Lower leg skin (tissue), 4 donors: ENCODE data around the gene TLK1. TPM values are rescaled to one million over a fixed set of nuclear protein-coding genes. Genes with fewer than 3 reads are reported as not detected.

ENCODE experiments used
- DNase-seq, 2 donors: peaks; one replicate each; pipeline ENCODE4 v3.0.0-alpha.2; 2019; ENCODE audit warnings: low spot score in 2 of 2
- H3K4me3 ChIP-seq: fragments of 200-600 bp; sonication (generic); 2 replicates; pipeline ENCODE4 v1.5.1; 2017; ENCODE audit warnings: mild to moderate bottlenecking, low read depth; ENCODE audit not compliant: poor library complexity, severe bottlenecking
- POLR2A ChIP-seq, 2 donors: fragments of 450-650 bp; IDR thresholded peaks; one replicate each; pipeline ENCODE4 v1.6.1; 2016 to 2017; ENCODE audit warnings: antibody characterized with exemption in 2 of 2, mild to moderate bottlenecking in 1 of 2, moderate library complexity in 1 of 2
- WGBS, 2 donors: methylation state at CpG; one replicate each; pipeline ENCODE4 v1.1.5; 2018; 5-methylcytosine and 5-hydroxymethylcytosine counted together
- intact Hi-C: fragments of 100-400 bp; cut with DNase I; formaldehyde crosslinking; loops from one replicate; pipeline ENCODE4 v1.15.0; 2023; ENCODE audit warnings: low total_unique reads
- total RNA-seq, 4 donors: library from RNA; depleted of rRNA; stranded (reverse); fragments of >200 nt; gene quantifications; one replicate each; pipeline ENCODE4 v1.1.0, GENCODE V29; 2016
- TF ChIP-seq, protein P1 (sequence below), 3 donors: fragments of 450-650 bp; IDR thresholded peaks; one replicate each; pipeline ENCODE4 v1.5.1; 2016; ENCODE audit warnings: antibody characterized with exemption in 3 of 3, mild to moderate bottlenecking in 3 of 3, moderate library complexity in 2 of 3

The TLK1 gene
- total RNA-seq, 4 donors from 2014 or later, result 22.9 to 68.3 (median 26.2) TPM

DNA sequence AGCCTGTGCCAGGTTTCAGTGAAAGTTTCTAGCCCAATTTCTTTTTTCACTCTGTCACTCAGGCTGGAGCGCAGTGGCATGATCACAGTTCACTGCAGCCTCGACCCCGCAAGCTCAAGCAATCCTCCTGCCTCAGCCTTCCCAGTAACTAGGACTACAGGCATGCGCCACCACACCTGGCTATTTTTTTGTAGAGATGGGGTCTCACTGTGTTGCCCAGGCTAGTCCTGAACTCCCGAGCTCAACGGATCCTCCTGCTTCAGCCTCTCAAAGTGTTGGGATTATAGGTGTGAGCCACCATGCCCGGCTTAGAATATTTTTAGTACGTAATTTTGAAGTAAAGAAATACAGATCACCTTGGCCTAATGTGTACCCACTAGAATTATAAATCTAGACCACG is 144.6 kb downstream of the TLK1 start:
- no peak for DNase-seq
- H3K4me3 ChIP-seq, result no peak overlapping the region
- intact Hi-C loops, result no loop called here
- 92 to 98% methylated on average over 9 of the region's 9 CpGs for WGBS, 2 donors
- TF ChIP-seq POLR2A (IDR thresholded peaks at IDR 0.05), result no peak
- TF ChIP-seq, protein P1, sequence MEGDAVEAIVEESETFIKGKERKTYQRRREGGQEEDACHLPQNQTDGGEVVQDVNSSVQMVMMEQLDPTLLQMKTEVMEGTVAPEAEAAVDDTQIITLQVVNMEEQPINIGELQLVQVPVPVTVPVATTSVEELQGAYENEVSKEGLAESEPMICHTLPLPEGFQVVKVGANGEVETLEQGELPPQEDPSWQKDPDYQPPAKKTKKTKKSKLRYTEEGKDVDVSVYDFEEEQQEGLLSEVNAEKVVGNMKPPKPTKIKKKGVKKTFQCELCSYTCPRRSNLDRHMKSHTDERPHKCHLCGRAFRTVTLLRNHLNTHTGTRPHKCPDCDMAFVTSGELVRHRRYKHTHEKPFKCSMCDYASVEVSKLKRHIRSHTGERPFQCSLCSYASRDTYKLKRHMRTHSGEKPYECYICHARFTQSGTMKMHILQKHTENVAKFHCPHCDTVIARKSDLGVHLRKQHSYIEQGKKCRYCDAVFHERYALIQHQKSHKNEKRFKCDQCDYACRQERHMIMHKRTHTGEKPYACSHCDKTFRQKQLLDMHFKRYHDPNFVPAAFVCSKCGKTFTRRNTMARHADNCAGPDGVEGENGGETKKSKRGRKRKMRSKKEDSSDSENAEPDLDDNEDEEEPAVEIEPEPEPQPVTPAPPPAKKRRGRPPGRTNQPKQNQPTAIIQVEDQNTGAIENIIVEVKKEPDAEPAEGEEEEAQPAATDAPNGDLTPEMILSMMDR (IDR thresholded peaks at IDR 0.05), result no peak

DNA sequence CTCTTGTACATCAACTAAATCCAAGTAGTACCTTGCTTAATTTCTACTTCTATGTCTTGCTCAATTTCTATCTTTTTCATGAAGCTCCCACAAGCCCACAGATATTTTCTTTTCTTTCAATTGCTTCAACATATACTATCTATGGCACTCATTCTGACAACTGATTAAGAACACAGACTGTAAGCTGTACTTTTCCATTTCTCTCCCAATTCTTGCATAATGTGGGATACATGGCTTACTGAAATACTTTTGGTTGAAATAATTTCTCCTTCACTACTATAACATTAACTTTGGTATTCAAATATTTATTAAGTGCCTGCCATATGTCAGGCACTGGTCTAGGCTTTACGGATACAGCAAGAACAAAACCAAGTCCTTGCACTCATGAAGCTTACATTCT is 146.8 kb downstream of the TLK1 start:
- H3K4me3 ChIP-seq, result no peak overlapping the region
- WGBS, 2 donors, result 97 to 98% methylated on average over 1 of the region's 1 CpG
- TF ChIP-seq, protein P1 (IDR thresholded peaks at IDR 0.05), result no peak
- TF ChIP-seq POLR2A (IDR thresholded peaks at IDR 0.05), result no peak
- DNase-seq, result no peak
- intact Hi-C loops, result no loop called here

DNA sequence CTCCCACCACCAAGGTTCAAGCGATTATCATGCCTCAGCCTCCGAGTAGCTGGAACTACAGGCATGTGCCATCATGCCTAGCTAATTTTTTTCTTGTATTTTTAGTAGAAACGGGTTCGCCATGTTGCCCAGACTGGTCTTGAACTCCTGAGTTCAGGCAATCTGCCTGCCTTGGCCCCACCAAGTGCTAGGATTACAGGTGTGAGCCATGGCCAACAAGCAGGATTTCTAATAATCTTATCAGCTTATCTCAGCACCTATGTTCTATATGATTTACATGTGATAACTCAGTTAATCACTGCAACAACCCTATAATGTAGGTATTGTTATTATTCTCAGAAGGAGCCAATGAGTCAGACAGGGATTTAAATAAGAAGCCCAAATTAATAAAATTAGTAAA is 151.3 kb downstream of the TLK1 start:
- H3K4me3 ChIP-seq, result no peak overlapping the region
- 61 to 66% methylated on average over 4 of the region's 4 CpGs for WGBS, 2 donors
- intact Hi-C loops, result no loop called here
- no peak for TF ChIP-seq POLR2A (IDR thresholded peaks at IDR 0.05)
- TF ChIP-seq, protein P1 (IDR thresholded peaks at IDR 0.05), result no peak
- no peak for DNase-seq

DNA sequence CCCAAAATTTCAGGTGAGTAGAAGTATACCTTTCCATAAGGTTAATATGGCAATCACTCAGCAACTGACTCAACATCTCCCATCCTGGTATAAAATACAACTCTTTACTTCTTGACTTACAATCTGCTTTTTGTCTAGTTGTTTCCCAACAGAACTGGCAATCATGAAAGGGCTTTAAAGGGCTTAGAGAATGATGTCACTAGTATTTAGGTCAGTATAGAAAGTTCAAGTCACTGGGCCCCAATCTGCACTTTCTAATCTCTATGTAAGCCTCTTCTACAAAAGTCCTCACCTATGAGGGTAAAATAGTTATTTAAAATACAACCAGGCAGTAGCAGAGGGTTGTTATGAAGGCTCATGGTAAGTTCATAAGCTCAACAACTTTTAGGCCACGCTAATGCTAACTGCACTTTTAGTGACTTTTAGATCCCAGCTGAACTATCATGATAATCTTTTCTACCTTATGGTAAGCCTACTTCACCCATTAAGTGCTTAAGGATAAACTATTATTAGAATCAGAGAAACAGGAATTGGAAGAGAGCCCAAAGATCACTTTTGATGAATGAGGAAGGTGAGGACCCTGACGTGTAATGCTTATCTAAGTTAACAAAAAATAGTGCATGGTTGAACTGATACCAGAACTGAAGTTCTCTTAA is 152.0 kb downstream of the TLK1 start:
- no peak for DNase-seq
- 84 to 88% methylated on average over 2 of the region's 2 CpGs for WGBS, 2 donors
- intact Hi-C loops, result no loop called here
- TF ChIP-seq POLR2A (IDR thresholded peaks at IDR 0.05), result no peak
- TF ChIP-seq, protein P1 (IDR thresholded peaks at IDR 0.05), result no peak
- H3K4me3 ChIP-seq, result no peak overlapping the region

DNA sequence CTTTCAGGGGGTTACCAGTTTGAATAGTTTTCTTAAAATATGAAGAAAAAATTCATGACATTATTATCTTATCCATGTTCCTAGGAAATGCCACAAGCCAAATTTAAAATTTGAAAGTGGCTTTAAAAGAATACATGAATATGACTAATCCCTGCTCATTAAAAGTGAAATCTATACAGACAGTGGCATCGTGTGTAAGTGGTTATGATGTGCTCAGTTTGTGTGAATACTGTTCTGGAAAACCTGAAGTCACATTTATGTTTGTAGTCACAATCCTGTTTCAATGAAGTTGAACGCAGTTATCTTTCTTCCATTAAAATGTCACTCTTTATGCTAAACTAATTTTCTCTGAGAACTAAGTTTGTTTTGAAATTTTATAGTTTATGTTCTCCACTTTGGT is 155.9 kb downstream of the TLK1 start:
- no peak overlapping the region for H3K4me3 ChIP-seq
- intact Hi-C loops, result no loop called here
- no peak for DNase-seq
- 86% methylated on average over 2 of the region's 2 CpGs for WGBS, 2 donors
- TF ChIP-seq POLR2A (IDR thresholded peaks at IDR 0.05), result no peak
- TF ChIP-seq, protein P1 (IDR thresholded peaks at IDR 0.05), result no peak

DNA sequence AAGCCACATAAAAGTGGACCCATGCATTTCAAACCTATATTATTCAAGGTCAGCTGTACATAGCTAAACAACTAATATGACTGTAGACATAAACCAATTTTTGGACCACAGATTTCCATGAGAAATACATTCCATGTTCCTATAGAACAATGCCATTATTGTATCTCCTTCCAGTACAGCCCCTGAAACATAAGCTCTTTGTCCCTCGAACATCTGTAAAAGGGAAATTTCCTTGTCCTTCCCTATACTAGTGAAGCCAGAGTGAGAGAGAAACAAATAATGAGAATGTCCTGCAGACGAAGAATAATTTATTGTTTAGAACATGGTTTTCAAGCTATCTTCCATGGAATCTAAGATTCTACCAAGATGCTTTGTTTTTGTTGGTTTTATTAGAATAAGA is 156.3 kb downstream of the TLK1 start:
- WGBS, 2 donors, result 77 to 79% methylated on average over 2 of the region's 2 CpGs
- intact Hi-C loops, result no loop called here
- H3K4me3 ChIP-seq, result no peak overlapping the region

More for the DNA sequence above, 156.3 kb downstream of the TLK1 start:
- no peak for DNase-seq
- no peak for TF ChIP-seq POLR2A (IDR thresholded peaks at IDR 0.05)
- TF ChIP-seq, protein P1 (IDR thresholded peaks at IDR 0.05), result no peak
